HEK293 (cell line): ENCODE results near the gene ZNF594.

ENCODE experiments used
- CTCF ChIA-PET: fragments of 350-600 bp; formaldehyde crosslinking; extraction: SDS; loops from one replicate; lab custom pipeline; 2021; ENCODE audit warnings: antibody characterized with exemption; lab: Yijun Ruan, JAX
- POLR2A ChIA-PET: fragments of 300-600 bp; formaldehyde crosslinking; extraction: SDS; loops from one replicate; lab custom pipeline; 2020; ENCODE audit warnings: antibody characterized with exemption, inconsistent platforms; lab: Yijun Ruan, JAX
- H3K27ac ChIP-seq: fragments of 200-500 bp; sonication (Bioruptor generic); 2 replicates; pipeline ENCODE4 v1.5.1; 2014; ENCODE audit warnings: low read depth, low read length, control low read depth, inconsistent platforms; ENCODE audit errors: extremely low read depth
- H3K36me3 ChIP-seq, 2 experiments: fragments of 200-500 bp in 1 of 2; sonication (Bioruptor generic) in 1 of 2; 1 replicate in 1 of 2; 2 replicates in 1 of 2; pipeline ENCODE4 v1.5.1; 2014 to 2017; ENCODE audit warnings: inconsistent platforms in 2 of 2, low read length in 2 of 2; ENCODE audit not compliant: control insufficient read depth in 2 of 2, insufficient read depth in 1 of 2
- H3K4me1 ChIP-seq: fragments of 200-500 bp; sonication (Bioruptor generic); 2 replicates; pipeline ENCODE4 v1.5.1; 2014; ENCODE audit warnings: mild to moderate bottlenecking, low read length, inconsistent platforms; ENCODE audit not compliant: control insufficient read depth, insufficient read depth
- H3K4me3 ChIP-seq: 2 replicates; pipeline ENCODE4 v1.5.1; 2011; ENCODE audit warnings: low read depth, mild to moderate bottlenecking, control low read depth, low read length, moderate library complexity
- H3K9me3 ChIP-seq: fragments of 200-500 bp; sonication (Bioruptor generic); 2 replicates; pipeline ENCODE4 v1.5.1; 2014; ENCODE audit warnings: low read depth, low read length, inconsistent platforms; ENCODE audit not compliant: control insufficient read depth, insufficient read depth
- GLIS2 ChIP-seq: fragments of 450-650 bp; formaldehyde crosslinking; IDR thresholded peaks from 2 replicates; pipeline ENCODE4 v1.5.1; 2016; ENCODE audit warnings: missing biosample characterization, missing genetic modification characterization
- HIC1 ChIP-seq: fragments of 450-650 bp; formaldehyde crosslinking; IDR thresholded peaks from 2 replicates; pipeline ENCODE4 v1.5.1; 2016; ENCODE audit warnings: missing biosample characterization, missing genetic modification characterization
- IKZF3 ChIP-seq: fragments of 450-650 bp; IDR thresholded peaks from 2 replicates; pipeline ENCODE4 v1.5.0; 2018; ENCODE audit warnings: missing biosample characterization, mild to moderate bottlenecking, missing genetic modification characterization, moderate library complexity
- KLF9 ChIP-seq: fragments of 450-650 bp; formaldehyde crosslinking; IDR thresholded peaks from 2 replicates; pipeline ENCODE4 v1.5.1; 2016; ENCODE audit warnings: missing biosample characterization, missing genetic modification characterization, low read depth
- MZF1 ChIP-seq: fragments of 450-650 bp; formaldehyde crosslinking; IDR thresholded peaks from 2 replicates; pipeline ENCODE4 v1.5.1; 2017; ENCODE audit warnings: missing biosample characterization, missing genetic modification characterization, borderline replicate concordance
- PBX3 ChIP-seq: sonication (generic); formaldehyde crosslinking; IDR thresholded peaks from 2 replicates; pipeline ENCODE4 v1.8.1; 2022; ENCODE audit warnings: mild to moderate bottlenecking, moderate library complexity, missing genetic modification reagents
- PRDM1 ChIP-seq: fragments of 450-650 bp; formaldehyde crosslinking; IDR thresholded peaks from 2 replicates; pipeline ENCODE4; 2016; ENCODE audit warnings: missing biosample characterization, missing genetic modification characterization
- SETDB1 ChIP-seq: IDR thresholded peaks from one replicate; pipeline ENCODE4 v1.6.1; 2017; ENCODE audit warnings: mild to moderate bottlenecking, low read length, moderate library complexity, mixed read lengths; ENCODE audit not compliant: insufficient read length
- YY2 ChIP-seq: fragments of 450-650 bp; formaldehyde crosslinking; IDR thresholded peaks from 2 replicates; pipeline ENCODE4 v1.5.1; 2016; ENCODE audit warnings: missing biosample characterization, missing genetic modification characterization
- ZNF138 ChIP-seq: fragments of 450-650 bp; formaldehyde crosslinking; IDR thresholded peaks from 2 replicates; pipeline ENCODE4 v1.5.1; 2016; ENCODE audit warnings: missing biosample characterization, missing genetic modification characterization, borderline replicate concordance
- ZNF16 ChIP-seq: fragments of 450-650 bp; formaldehyde crosslinking; IDR thresholded peaks from 2 replicates; pipeline ENCODE4 v1.5.1; 2016; ENCODE audit warnings: low read depth, missing biosample characterization, missing genetic modification characterization
- ZNF223 ChIP-seq: fragments of 450-650 bp; formaldehyde crosslinking; IDR thresholded peaks from 2 replicates; pipeline ENCODE4 v1.5.1; 2016; ENCODE audit warnings: missing biosample characterization, missing genetic modification characterization
- ZNF239 ChIP-seq: fragments of 450-650 bp; formaldehyde crosslinking; IDR thresholded peaks from 2 replicates; pipeline ENCODE4 v1.5.1; 2016; ENCODE audit warnings: missing biosample characterization, missing genetic modification characterization
- ZNF518A ChIP-seq: fragments of 450-650 bp; formaldehyde crosslinking; conservative IDR thresholded peaks from 2 replicates; pipeline ENCODE4 v1.5.1; 2016; ENCODE audit warnings: low read depth, missing biosample characterization, missing genetic modification characterization
- ZNF548 ChIP-seq: fragments of 450-650 bp; formaldehyde crosslinking; IDR thresholded peaks from 2 replicates; pipeline ENCODE4 v1.5.1; 2016; ENCODE audit warnings: missing biosample characterization, missing genetic modification characterization
- ZNF654 ChIP-seq: fragments of 450-650 bp; formaldehyde crosslinking; IDR thresholded peaks from 2 replicates; pipeline ENCODE4 v1.5.1; 2016; ENCODE audit warnings: low read depth, missing biosample characterization, missing genetic modification characterization
- ZNF670 ChIP-seq: fragments of 450-650 bp; formaldehyde crosslinking; IDR thresholded peaks from 2 replicates; pipeline ENCODE4 v1.5.1; 2016; ENCODE audit warnings: missing biosample characterization, missing genetic modification characterization, low read depth
- ZNF707 ChIP-seq: fragments of 450-650 bp; formaldehyde crosslinking; IDR thresholded peaks from 2 replicates; pipeline ENCODE4 v1.5.1; 2016; ENCODE audit warnings: missing biosample characterization, missing genetic modification characterization
- ZNF791 ChIP-seq: fragments of 450-650 bp; formaldehyde crosslinking; IDR thresholded peaks from 2 replicates; pipeline ENCODE4 v1.5.1; 2016; ENCODE audit warnings: missing biosample characterization, missing genetic modification characterization
- ZNF837 ChIP-seq: fragments of 450-650 bp; formaldehyde crosslinking; IDR thresholded peaks from 2 replicates; pipeline ENCODE4 v1.5.1; 2016; ENCODE audit warnings: missing biosample characterization, missing genetic modification characterization
- ZSCAN30 ChIP-seq: fragments of 450-650 bp; IDR thresholded peaks from 2 replicates; pipeline ENCODE4 v1.5.1; 2018; ENCODE audit warnings: missing biosample characterization, mild to moderate bottlenecking, missing genetic modification characterization, moderate library complexity
- ZSCAN5A ChIP-seq: fragments of 450-650 bp; formaldehyde crosslinking; IDR thresholded peaks from 2 replicates; pipeline ENCODE4 v1.5.1; 2016; ENCODE audit warnings: missing biosample characterization, missing genetic modification characterization

Gene ZNF594

GRCh38 chr17:5209396-5209795 lies 17.7 kb upstream of the ZNF594 start:
- Histone ChIP-seq H3K4me3 (no peak overlapping the region), H3K9me3 (no peaks in the 10 kb centered on the region), H3K36me3 (peaks cover 8 to 13% of the 10 kb centered on the region in 2 experiments; a peak in 2 of 3 replicates), H3K4me1 (no peaks in the 10 kb centered on the region), H3K27ac (no peak overlapping the region)
- POLR2A ChIA-PET = no interaction called here
- CTCF ChIA-PET = interaction anchor here (1.5 kb wide), 1 partner anchor 28 kb away, joined by 3 read pairs; no protein-coding TSS in a partner anchor
- no peak for TF ChIP-seq ZNF837 (tag by site-specific recombination)
- no peak for TF ChIP-seq ZNF138 (tag by site-specific recombination)
- TF ChIP-seq ZNF707 = no peak
- TF ChIP-seq ZNF239 (tag by site-specific recombination) = no peak
- no peak for TF ChIP-seq YY2 (tag by site-specific recombination)
- no peak for TF ChIP-seq ZNF548 (tag by site-specific recombination)
- no peak for TF ChIP-seq KLF9
- TF ChIP-seq ZNF518A = no peak
- TF ChIP-seq PBX3 (CRISPR knock-in tag) = no peak
- TF ChIP-seq ZNF223 = no peak

- H3K4me3 ChIP-seq = no peak overlapping the region
- no peak overlapping the region for H3K27ac ChIP-seq
- ChIA-PET POLR2A (interaction anchor here (1.4 kb wide), 1 partner anchor 235 kb away, joined by 4 read pairs; the partner anchor contains the start of gene C1QBP), CTCF (no interaction called here)
- no peaks in the 10 kb centered on the region for H3K9me3 ChIP-seq
- H3K4me1 ChIP-seq = no peaks in the 10 kb centered on the region
- H3K36me3 ChIP-seq = no peaks in the 10 kb centered on the region
- TF ChIP-seq SETDB1 (peak; percentile 88), IKZF3 (tag by site-specific recombination) (no peak), ZNF654 (no peak)
- TF ChIP-seq, all 188 proteins: peak for 1
These were observed 12.2 kb upstream of the ZNF594 start for GRCh38 chr17:5203908-5204294.

- TF ChIP-seq MZF1 (no peak), ZNF791 (tag by site-specific recombination) (no peak), ZNF837 (tag by site-specific recombination) (no peak), ZSCAN30 (tag by site-specific recombination) (no peak), PRDM1 (tag by site-specific recombination) (no peak), GLIS2 (no peak), ZNF16 (tag by site-specific recombination) (no peak), ZSCAN5A (tag by site-specific recombination) (no peak), HIC1 (tag by site-specific recombination) (no peak), ZNF670 (tag by site-specific recombination) (no peak)
- H3K4me3 ChIP-seq = no peak overlapping the region
- no peaks in the 10 kb centered on the region for H3K4me1 ChIP-seq
- CTCF ChIA-PET = interaction anchor here (0.7 kb wide), 1 partner anchor 325 kb away, joined by 3 read pairs; no protein-coding TSS in a partner anchor
- H3K9me3 ChIP-seq = no peaks in the 10 kb centered on the region
- POLR2A ChIA-PET = interaction anchor here (1.4 kb wide), 1 partner anchor 236 kb away, joined by 4 read pairs; the partner anchor contains the start of gene C1QBP
- H3K27ac ChIP-seq = no peak overlapping the region
- H3K36me3 ChIP-seq = no peaks in the 10 kb centered on the region
These were observed 11.7 kb upstream of the ZNF594 start for GRCh38 chr17:5203178-5203907.
